GM19395 (cell line): ENCODE results near the gene ARHGAP23.

Experiments used
- ATAC-seq: cut with Tn5 transposase; IDR thresholded peaks from one replicate; pipeline ENCODE4 v1.9.1; 2021; ENCODE audit warnings: mild to moderate bottlenecking, moderate library complexity; ENCODE audit not compliant: unreplicated experiment

The ARHGAP23 gene

GRCh38 chr17:38428112-38428642 is at the start of gene ARHGAP23:
Gene ARHGAP23 (plus strand): TSS chr17:38428464. CDS start chr17:38428486, 22 bp downstream.
- no peak for ATAC-seq

- ATAC-seq: no peak
Observed at GRCh38 chr17:38379448-38379847, 48.8 kb upstream of the ARHGAP23 start.

GRCh38 chr17:38395090-38395489 is 33.2 kb upstream of the ARHGAP23 start:
- ATAC-seq: no peak

- ATAC-seq: no peak
Observed at GRCh38 chr17:38397227-38397626, 31.0 kb upstream of the ARHGAP23 start.

- ATAC-seq: no peak
Observed at GRCh38 chr17:38400286-38400685, 28.0 kb upstream of the ARHGAP23 start.

DNA sequence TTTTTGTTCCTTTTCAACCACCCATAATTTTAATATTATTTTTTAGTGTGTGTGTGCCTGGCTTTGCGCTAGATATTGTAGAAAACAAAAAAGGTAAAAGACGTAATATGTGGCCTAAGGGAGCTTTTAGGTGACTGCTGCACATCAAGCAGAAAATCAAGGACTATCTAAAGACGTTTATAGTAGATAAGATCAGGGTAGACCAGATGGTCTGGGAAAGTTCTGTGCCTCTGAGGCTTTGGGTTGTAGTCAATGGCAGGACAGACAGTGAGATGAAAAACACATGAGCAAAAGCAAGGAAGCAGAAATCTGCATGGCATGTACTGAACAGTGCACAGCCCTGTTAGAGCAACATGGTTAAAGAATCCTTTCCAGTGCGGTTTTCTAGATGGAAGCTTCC is 26.8 kb upstream of the ARHGAP23 start:
- no peak for ATAC-seq

DNA sequence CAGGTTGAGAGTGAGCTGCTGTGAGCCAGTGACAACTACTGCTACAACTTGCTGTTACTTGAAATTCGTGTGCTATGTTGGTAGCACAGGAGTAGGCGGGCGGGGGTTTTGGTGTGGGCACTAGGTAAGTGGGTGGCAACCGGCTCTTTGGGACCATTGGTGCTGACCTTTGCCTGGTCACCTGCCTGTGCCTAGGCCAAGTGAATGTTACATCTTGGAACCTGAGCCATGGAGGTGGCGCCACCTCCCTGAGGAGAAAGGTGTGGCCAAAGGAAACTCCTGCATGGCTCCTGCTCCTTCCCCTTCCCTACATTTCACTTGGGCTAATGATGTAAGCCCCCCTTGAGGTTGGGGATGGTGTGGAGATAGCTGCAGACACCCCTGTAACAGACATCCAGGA is 25.4 kb upstream of the ARHGAP23 start:
- no peak for ATAC-seq

GRCh38 chr17:38403491-38403890 is 24.8 kb upstream of the ARHGAP23 start:
- ATAC-seq: no peak

GRCh38 chr17:38404174-38404943 is 23.9 kb upstream of the ARHGAP23 start:
- ATAC-seq: no peak

DNA sequence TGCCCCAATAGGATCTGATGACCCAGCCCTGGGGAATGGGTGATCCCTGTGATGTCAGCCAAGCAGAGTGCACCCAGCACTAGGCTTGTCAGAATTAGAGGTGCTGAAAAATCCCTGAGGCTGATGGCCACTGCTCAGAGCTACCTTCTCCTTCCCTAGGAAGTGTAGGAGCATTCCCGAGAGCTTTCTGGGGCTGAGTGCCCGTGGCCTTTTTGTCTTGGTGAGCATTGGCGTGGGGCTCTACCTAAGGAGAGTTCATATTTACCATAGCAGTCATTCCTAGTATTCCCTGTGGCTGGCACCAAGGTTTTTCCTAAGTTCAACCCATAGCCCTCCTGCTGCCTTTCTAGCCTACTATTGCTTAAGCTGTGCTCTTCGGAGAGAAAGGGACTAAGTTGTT is 22.6 kb upstream of the ARHGAP23 start:
- ATAC-seq: no peak

DNA sequence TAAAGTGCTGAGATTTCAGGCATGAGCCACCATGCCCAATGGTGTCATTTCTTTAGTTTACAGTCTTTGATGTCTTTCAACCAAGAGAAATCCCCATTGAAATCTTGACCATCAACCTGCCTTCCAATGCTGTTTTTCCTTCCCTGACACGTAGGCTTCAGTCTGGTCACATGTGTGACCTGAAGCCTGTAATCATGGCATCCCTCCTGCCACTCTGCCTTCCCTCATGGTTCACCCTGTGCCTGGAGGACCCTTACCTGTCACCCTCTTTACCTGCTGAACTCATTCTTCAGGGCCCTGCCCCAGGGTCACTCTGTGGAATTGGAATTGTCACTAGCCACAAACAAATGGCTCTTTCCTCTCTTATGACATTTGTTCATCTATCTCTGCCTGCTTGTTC is 18.1 kb upstream of the ARHGAP23 start:
- ATAC-seq: no peak

DNA sequence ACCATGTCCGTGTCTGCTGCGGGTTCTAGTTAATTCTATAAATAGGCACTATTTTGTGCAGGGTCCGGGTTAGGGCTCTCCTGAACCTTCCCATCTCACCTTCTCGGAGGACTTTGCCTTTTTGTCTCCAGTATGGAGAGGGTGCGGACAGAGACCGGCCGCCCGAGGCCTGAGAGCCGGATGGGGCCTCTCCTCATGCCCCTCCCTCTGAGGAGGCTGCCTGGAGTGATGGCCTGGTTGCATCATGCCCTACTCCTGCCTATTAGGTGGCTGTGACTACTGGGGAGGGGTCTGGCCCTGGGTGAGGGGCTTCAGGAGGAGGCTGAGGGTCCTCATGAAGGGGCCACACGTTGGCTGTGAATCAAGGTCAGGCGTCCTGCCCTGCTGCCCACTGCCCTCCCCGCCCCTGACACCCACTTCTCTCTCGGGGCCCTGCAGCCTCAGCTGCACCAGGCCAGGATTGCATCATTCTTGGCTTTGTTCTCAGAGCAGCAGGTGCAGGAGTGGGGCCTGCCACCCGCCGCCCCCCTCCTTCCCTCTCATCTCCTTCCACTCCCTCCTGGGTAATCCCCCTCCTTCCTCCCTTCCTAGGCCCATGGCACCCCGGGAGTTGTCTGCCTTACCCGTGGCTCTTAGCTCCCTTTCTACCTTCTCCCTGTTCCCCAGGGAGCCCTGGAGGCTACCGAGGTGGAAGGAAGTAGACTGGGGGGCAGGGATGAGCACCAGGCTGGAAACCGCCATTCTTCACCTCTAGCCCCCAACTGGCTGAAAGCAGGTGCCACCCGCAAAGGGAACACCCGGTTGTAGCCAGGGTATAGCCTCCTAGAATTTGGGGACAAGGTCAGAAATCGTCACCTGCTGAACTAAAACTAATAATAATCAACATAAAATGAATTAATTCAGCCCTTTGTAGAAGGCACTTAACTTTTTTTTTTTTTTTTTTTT is 12.7 kb upstream of the ARHGAP23 start:
- no peak for ATAC-seq

GRCh38 chr17:38416840-38417209 is 11.4 kb upstream of the ARHGAP23 start:
- no peak for ATAC-seq

GRCh38 chr17:38417210-38417951 is 10.9 kb upstream of the ARHGAP23 start:
- no peak for ATAC-seq

- ATAC-seq: no peak
Observed at GRCh38 chr17:38418062-38418692, 10.1 kb upstream of the ARHGAP23 start.

GRCh38 chr17:38418693-38419507 is 9.4 kb upstream of the ARHGAP23 start:
- ATAC-seq: no peak

DNA sequence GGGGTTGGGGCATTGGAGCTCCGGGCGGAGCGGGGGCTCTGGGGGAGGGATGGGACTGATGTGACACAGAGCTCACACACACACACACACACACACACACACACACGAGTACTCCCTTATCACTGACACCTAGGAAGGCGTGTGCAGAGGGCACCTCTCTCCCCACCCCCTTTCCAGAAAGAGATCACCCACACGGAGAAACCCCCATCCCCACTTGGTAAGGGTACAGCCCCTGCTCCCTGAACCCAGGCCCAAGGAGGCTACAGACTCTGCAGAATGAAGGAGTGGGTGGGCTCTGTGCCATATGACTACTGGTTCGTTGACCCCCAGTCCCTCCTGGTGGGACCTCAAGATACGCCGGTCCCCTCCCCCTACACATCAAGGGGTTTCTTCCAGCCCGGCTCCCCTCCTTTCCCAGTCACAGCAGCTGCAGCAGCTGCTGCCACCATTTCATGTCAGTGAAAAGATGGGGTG is 8.7 kb upstream of the ARHGAP23 start:
- no peak for ATAC-seq

GRCh38 chr17:38420518-38420917 is 7.7 kb upstream of the ARHGAP23 start:
- no peak for ATAC-seq

DNA sequence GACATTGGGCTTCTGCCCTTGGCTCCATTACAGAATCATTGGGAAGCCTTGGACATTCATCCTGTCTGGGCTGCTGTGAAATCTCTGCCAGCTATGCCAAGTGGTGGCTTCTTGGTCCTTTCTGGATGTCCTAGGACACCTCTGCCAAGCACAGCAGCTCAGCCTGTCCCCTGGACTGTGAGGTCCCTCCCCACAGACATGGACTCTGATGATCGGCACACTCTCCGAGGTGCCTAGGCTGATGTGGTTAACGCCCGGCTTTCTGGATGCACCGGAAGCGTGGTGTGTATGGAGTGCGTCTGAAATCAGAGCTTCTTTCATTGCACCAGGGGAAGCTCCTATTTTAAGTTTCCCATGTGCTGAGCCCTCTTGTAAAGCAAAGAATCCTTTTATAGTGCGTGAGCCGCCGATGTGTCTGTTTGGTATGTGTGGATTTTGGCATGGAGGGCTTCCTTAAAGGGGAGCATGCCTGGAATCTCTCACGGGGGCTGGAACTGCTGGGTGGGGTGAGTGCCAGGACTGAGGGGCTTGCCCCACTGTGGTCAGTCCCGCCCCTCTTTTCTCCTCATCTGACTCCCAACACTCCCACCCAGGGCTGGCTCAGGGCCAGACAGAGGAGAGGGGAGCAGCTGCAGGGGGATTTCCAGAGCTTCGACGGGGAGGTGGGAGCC is 7.0 kb upstream of the ARHGAP23 start:
- ATAC-seq: no peak
